ENCODE measurements around the gene NOS3.
"Not testable (repeated sequence)": the region's sequence is repeated elsewhere in the genome, so short reads cannot be mapped to it uniquely, and the experiment has no call there.

The NOS3 gene

GRCh38 chr7:151003572-151003971 is 12.8 kb downstream of the NOS3 start:
- DNase-seq = no peak

- DNase-seq = no peak
Measured at GRCh38 chr7:151005566-151005965, 14.7 kb downstream of the NOS3 start.

GRCh38 chr7:151006590-151007300 is 15.9 kb downstream of the NOS3 start:
- no peak for DNase-seq

GRCh38 chr7:151007469-151007898 is 16.7 kb downstream of the NOS3 start:
- DNase-seq = no peak

- DNase-seq = no peak
Measured at GRCh38 chr7:151008143-151008510, 17.3 kb downstream of the NOS3 start.

- DNase-seq = peak; percentile 98
Measured at GRCh38 chr7:151008511-151009323, 17.9 kb downstream of the NOS3 start.

GRCh38 chr7:151009327-151010036 is 18.7 kb downstream of the NOS3 start:
- no peak for DNase-seq

GRCh38 chr7:151010037-151010306 is 19.2 kb downstream of the NOS3 start:
- no peak for DNase-seq

- no peak for DNase-seq
Measured at GRCh38 chr7:151010307-151011096, 19.7 kb downstream of the NOS3 start.

- no peak for DNase-seq
Measured at GRCh38 chr7:151011097-151011409, 20.2 kb downstream of the NOS3 start.

GRCh38 chr7:151011616-151012015 is 20.8 kb downstream of the NOS3 start:
- DNase-seq = not testable (repeated sequence)

GRCh38 chr7:151012031-151012692 is 21.3 kb downstream of the NOS3 start:
- no peak for DNase-seq

- DNase-seq = no peak
Measured at GRCh38 chr7:151012911-151013347, 22.1 kb downstream of the NOS3 start.

- DNase-seq = no peak
Measured at GRCh38 chr7:151013356-151013732, 22.5 kb downstream of the NOS3 start.

- DNase-seq = peak; percentile 92
Measured at GRCh38 chr7:151013733-151014497, 23.1 kb downstream of the NOS3 start.

GRCh38 chr7:151014950-151015349 is 24.1 kb downstream of the NOS3 start:
- no peak for DNase-seq

GRCh38 chr7:151015967-151016366 is 25.1 kb downstream of the NOS3 start:
- DNase-seq = no peak

- DNase-seq = no peak
Measured at GRCh38 chr7:151016505-151016904, 25.7 kb downstream of the NOS3 start.

- DNase-seq = no peak
Measured at GRCh38 chr7:151016942-151017341, 26.1 kb downstream of the NOS3 start.

GRCh38 chr7:151017370-151017952 is 26.6 kb downstream of the NOS3 start:
- no peak for DNase-seq

GRCh38 chr7:151017953-151018420 is 27.2 kb downstream of the NOS3 start:
- DNase-seq = peak; percentile 96
